ENCODE data around the gene TSPAN1. TPM values are rescaled to one million over a fixed set of nuclear protein-coding genes. Genes with fewer than 3 reads are reported as not detected.

Gene TSPAN1
- total RNA-seq, 1 donor from 2014 or later, result 3.9 TPM

DNA sequence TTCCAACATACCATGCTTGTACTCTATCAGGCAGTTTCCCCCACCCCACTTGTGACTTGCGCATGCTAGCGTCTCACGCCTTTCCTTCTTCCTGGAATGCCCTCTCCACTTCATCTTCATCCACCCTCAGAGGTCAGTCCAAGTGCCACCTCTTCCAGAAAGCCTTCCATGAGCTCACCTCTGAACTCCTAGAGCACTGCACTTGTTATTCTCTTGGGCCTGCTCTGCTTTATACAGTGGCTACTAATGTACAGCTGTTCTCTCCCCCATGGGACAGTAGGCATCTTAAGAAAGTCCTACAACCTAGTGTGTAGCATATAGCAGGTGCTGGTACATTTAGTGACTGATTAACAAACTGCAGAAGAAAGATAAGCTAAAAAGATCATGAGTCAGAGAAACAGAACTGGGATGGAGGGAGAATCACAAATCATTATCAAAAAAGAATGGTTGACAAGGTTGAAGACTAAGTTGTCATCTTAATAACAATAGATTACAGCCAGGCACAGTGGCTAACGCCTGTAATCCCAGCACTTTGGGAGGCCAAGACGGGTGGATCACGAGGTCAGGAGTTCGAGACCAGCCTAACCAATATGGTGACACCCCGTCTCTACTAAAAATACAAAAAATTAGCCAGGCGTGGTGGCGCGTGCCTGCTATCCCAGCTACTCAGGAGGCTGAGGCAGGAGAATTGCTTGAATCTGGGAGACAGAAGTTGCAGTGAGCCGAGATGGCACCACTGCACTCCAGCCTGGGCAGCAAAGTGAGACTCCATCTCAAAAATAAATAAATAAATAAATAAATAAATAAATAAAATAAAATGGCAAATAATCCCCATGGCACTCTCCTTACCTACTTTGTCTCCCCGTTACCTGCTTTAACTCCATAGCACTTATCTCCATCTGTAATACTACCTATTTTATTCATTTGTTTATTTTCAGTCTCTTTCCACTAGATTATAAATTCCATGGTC is 16.3 kb upstream of the TSPAN1 start:
- intact Hi-C loops (cut with DNase I), result no loop called here
- TF ChIP-seq, protein P1, sequence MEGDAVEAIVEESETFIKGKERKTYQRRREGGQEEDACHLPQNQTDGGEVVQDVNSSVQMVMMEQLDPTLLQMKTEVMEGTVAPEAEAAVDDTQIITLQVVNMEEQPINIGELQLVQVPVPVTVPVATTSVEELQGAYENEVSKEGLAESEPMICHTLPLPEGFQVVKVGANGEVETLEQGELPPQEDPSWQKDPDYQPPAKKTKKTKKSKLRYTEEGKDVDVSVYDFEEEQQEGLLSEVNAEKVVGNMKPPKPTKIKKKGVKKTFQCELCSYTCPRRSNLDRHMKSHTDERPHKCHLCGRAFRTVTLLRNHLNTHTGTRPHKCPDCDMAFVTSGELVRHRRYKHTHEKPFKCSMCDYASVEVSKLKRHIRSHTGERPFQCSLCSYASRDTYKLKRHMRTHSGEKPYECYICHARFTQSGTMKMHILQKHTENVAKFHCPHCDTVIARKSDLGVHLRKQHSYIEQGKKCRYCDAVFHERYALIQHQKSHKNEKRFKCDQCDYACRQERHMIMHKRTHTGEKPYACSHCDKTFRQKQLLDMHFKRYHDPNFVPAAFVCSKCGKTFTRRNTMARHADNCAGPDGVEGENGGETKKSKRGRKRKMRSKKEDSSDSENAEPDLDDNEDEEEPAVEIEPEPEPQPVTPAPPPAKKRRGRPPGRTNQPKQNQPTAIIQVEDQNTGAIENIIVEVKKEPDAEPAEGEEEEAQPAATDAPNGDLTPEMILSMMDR (IDR thresholded peaks at IDR 0.05), result no peak
- no peak for TF ChIP-seq POLR2AphosphoS5 (IDR thresholded peaks at IDR 0.05; ENCODE audit: insufficient read depth in 1 of 2, low read depth in 1 of 2)
- no peak for TF ChIP-seq POLR2A (IDR thresholded peaks at IDR 0.05)
- Histone ChIP-seq H3K4me3 (no peak overlapping the region), H3K27ac (no peak overlapping the region), H3K9me3 (no peaks in the 10 kb centered on the region), H3K36me3 (no peaks in the 10 kb centered on the region), H3K27me3 (no peaks in the 10 kb centered on the region), H3K4me1 (no peaks in the 10 kb centered on the region)
- no peak for DNase-seq (ENCODE audit: extremely low spot score in 2 of 2)

DNA sequence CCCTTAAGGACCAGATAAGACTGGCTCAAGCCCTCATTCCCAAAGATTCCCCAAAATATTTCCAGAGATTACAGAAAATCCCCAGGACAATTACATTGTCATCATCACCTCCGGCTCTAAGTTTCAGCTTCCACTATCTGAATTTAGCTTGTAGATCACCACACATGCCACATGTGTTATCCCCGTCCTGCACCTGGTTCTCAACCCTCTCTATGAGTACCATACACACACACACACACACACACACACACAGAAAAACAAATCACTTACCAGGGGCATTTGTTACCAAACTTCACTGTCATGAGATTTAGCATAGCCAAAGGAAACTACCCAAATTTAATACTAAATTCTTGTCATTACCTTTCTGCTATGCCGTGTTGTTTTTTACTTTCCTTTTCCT is 15.4 kb upstream of the TSPAN1 start:
- Histone ChIP-seq H3K9me3 (no peaks in the 10 kb centered on the region), H3K4me3 (no peak overlapping the region), H3K27ac (no peak overlapping the region), H3K4me1 (no peaks in the 10 kb centered on the region), H3K36me3 (no peaks in the 10 kb centered on the region), H3K27me3 (no peaks in the 10 kb centered on the region)
- no peak for DNase-seq (ENCODE audit: extremely low spot score in 2 of 2)
- intact Hi-C loops (cut with DNase I), result no loop called here
- TF ChIP-seq, protein P1 (IDR thresholded peaks at IDR 0.05), result no peak
- TF ChIP-seq POLR2A (IDR thresholded peaks at IDR 0.05) (no peak), POLR2AphosphoS5 (IDR thresholded peaks at IDR 0.05; ENCODE audit: insufficient read depth in 1 of 2, low read depth in 1 of 2) (no peak)

DNA sequence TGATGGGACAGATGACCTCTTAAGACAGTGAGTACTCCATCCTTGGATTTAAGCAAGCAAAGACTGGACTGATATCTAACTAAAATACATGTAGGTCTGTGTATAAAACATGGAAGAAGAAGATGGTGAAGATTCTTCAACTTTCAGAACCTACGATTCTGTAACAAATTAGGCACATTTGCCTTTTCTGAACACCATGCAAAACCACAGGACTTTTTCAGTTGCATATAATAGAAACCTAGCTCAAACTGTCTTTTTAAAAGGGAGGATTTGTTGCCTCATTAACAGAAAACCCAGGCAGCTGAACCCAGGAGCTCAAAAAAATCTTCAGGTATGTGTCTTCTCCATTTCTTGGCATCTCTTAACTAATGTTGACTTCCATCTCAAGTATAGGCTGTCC is 14.7 kb upstream of the TSPAN1 start:
- H3K27me3 ChIP-seq, result no peaks in the 10 kb centered on the region
- no peak overlapping the region for H3K4me3 ChIP-seq
- no peak overlapping the region for H3K27ac ChIP-seq
- no peak for TF ChIP-seq POLR2AphosphoS5 (IDR thresholded peaks at IDR 0.05; ENCODE audit: insufficient read depth in 1 of 2, low read depth in 1 of 2)
- no peaks in the 10 kb centered on the region for H3K36me3 ChIP-seq
- H3K9me3 ChIP-seq, result no peaks in the 10 kb centered on the region
- intact Hi-C loops (cut with DNase I), result no loop called here
- no peaks in the 10 kb centered on the region for H3K4me1 ChIP-seq
- no peak for DNase-seq (ENCODE audit: extremely low spot score in 2 of 2)

DNA sequence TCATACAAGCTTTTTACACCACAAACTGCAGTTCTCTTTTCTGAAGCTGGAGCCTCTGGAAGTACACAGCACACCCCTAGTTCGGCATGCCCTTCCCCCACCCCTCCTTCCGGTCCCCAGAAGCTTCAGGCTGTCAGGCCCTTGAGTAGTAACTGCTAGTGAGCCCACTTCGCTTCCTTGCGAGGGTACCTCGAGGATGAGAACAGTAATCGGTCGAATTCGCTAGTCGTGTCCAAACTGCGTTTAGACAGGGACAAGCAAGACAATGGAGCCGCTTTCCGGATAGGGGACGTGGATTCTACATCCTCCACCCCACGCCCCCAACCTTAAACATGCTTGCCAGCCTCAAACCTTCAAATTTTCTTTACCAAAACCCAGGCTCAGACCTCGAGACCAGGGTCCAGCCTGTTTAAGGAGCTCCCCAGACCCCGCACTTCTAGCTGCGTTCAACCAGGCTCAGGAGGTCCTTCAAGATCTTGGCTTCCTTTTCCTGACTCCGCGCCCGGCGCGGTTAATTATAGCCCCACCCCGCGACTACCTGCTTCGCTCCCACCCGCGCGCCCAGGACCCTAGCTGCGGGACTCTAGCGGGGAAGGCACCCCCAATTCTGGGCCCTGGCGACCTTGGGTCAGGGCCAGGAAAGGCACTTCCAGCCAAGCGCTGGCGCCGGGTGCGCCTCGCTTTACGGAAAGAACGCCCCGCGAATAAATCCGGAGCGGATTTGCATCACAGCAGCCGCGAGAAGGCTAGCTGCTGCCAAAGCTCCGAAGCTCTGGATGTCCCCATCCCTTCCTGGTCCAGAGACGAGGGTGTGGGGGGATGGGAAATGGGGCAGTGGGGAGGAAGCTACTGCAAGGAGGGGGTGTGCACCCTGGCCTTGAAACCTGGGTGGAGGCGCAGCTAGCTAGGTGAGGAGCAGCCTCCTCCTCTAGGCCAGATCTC is 8.1 kb upstream of the TSPAN1 start:
- no peak for DNase-seq (ENCODE audit: extremely low spot score in 2 of 2)
- Histone ChIP-seq H3K27ac (peak overlapping the region; percentile 64), H3K4me1 (peaks cover 23% of the 10 kb centered on the region), H3K36me3 (no peaks in the 10 kb centered on the region), H3K27me3 (no peaks in the 10 kb centered on the region), H3K4me3 (peak overlapping the region; percentile 45), H3K9me3 (no peaks in the 10 kb centered on the region)
- intact Hi-C loops (cut with DNase I), result no loop called here
- TF ChIP-seq POLR2AphosphoS5 (IDR thresholded peaks at IDR 0.05; ENCODE audit: insufficient read depth in 1 of 2, low read depth in 1 of 2) (peak; percentile 52 to 67), POLR2A (IDR thresholded peaks at IDR 0.05) (no peak)

DNA sequence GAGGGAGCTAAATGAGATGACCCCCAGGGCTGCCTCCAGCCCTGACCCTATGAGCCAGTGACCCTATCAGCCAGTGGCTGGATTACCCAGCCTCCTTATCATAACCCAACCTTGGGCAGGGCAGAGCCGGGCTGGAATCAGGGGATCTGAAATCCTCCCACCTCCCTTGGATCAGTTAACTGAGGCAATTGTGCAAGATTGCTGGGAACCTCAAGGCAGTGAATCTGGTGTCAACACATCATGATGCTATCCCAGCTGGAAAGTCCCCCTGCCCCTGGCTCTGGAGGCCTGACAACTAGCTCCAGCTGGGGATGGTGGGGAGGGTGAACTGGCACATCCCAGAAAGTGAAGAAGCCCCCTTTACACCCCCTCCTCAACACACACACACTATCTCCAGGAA is 6.4 kb upstream of the TSPAN1 start:
- no peaks in the 10 kb centered on the region for H3K36me3 ChIP-seq
- no peak overlapping the region for H3K4me3 ChIP-seq
- H3K27me3 ChIP-seq, result no peaks in the 10 kb centered on the region
- H3K27ac ChIP-seq, result no peak overlapping the region
- TF ChIP-seq POLR2A (IDR thresholded peaks at IDR 0.05), result no peak
- TF ChIP-seq, protein P1 (IDR thresholded peaks at IDR 0.05), result no peak
- TF ChIP-seq POLR2AphosphoS5 (IDR thresholded peaks at IDR 0.05; ENCODE audit: insufficient read depth in 1 of 2, low read depth in 1 of 2), result no peak
- intact Hi-C loops (cut with DNase I), result no loop called here
- H3K9me3 ChIP-seq, result no peaks in the 10 kb centered on the region
- DNase-seq (ENCODE audit: extremely low spot score in 2 of 2), result no peak
- peaks cover 38% of the 10 kb centered on the region for H3K4me1 ChIP-seq

Data from vagina (tissue), 2 donors.